HL-60 (cell line): ENCODE results near the gene URB2.

ENCODE experiments used
- DNase-seq, 2 experiments: peaks; one replicate each; pipeline ENCODE4 v3.0.0-alpha.2; 2010 to 2020; ENCODE audit warnings: low read depth in 1 of 2, low spot score in 1 of 2
- H3K27ac ChIP-seq: fragments of 250-450 bp; sonication (Bioruptor Pico); replicated peaks from 2 replicates; pipeline ENCODE4 v1.5.1; 2020; ENCODE audit warnings: mild to moderate bottlenecking, moderate library complexity
- H3K27me3 ChIP-seq: fragments of 250-450 bp; sonication (Bioruptor Pico); 2 replicates; pipeline ENCODE4 v1.5.1; 2021; ENCODE audit warnings: mild to moderate bottlenecking, moderate library complexity; ENCODE audit not compliant: insufficient read depth, poor library complexity, severe bottlenecking
- H3K4me3 ChIP-seq: replicated peaks from 2 replicates; pipeline ENCODE4 v1.5.1; 2011; ENCODE audit warnings: mild to moderate bottlenecking, control low read depth, low read length; ENCODE audit not compliant: insufficient read depth
- GABPA ChIP-seq: IDR thresholded peaks from 2 replicates; pipeline ENCODE4 v1.6.1; 2012; ENCODE audit warnings: low read depth
- POLR2AphosphoS5 ChIP-seq: IDR thresholded peaks from 2 replicates; pipeline ENCODE4 v1.6.1; 2012; ENCODE audit warnings: low read depth
- SPI1 ChIP-seq: IDR thresholded peaks from 2 replicates; pipeline ENCODE4 v1.6.1; 2012; ENCODE audit warnings: low read depth, mild to moderate bottlenecking, borderline replicate concordance
- TF ChIP-seq, protein P1 (sequence below): IDR thresholded peaks from one replicate; pipeline ENCODE4 v1.5.1; 2011; ENCODE audit warnings: low read length, control low read depth, inconsistent platforms; ENCODE audit not compliant: insufficient read depth
- TF ChIP-seq, protein P2 (sequence below): IDR thresholded peaks from 2 replicates; pipeline ENCODE4 v1.6.1; 2012; ENCODE audit warnings: low read depth; ENCODE audit not compliant: insufficient replicate concordance

Gene URB2

DNA sequence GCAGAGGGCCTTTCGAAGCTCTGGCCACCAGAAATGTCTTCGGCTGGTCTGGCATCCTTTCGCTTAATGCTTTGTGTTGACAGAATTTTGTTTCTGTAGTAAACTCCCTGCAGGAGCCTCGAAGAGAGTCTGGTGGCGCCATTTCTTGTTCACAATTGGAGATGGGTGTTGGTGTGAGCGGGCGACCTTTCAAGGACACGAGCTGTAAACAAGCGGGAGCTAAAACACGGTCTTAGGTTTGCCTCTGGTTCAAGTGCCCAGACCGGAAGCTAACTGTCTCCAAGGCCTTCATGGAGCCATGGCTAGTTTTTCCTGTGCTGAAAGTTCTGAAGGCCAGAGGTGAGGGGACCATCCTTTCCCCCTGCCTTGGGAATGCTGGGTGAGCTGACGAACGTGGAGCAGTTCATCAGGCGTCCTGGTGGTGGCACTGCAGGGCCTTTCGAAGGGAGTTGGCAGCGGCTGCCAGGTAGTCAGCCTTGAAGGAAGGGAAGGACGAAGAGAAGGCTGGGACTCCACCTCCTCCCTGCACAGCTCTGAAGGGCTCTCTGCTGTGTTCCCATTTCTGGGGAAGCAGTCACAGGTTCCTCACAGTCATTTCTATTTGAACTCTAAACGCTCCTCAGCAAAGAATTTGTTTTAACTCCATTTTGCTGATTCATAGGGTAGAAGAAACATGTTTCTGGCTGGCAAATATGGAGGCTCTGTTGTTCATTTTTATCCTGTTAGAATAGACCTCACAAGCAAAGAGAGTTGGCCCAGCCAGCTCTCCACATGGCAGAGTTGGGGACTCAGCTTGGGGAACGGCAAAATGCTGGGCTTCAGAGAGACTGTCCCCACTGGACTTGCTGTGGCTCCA lies 35.2 kb downstream of the URB2 start:
- Histone ChIP-seq H3K27ac (no peak overlapping the region), H3K27me3 (no peaks in the 10 kb centered on the region), H3K4me3 (no peak overlapping the region)
- no peak; the same call in 1 of the 2 replicates for TF ChIP-seq POLR2AphosphoS5
- TF ChIP-seq, protein P1, sequence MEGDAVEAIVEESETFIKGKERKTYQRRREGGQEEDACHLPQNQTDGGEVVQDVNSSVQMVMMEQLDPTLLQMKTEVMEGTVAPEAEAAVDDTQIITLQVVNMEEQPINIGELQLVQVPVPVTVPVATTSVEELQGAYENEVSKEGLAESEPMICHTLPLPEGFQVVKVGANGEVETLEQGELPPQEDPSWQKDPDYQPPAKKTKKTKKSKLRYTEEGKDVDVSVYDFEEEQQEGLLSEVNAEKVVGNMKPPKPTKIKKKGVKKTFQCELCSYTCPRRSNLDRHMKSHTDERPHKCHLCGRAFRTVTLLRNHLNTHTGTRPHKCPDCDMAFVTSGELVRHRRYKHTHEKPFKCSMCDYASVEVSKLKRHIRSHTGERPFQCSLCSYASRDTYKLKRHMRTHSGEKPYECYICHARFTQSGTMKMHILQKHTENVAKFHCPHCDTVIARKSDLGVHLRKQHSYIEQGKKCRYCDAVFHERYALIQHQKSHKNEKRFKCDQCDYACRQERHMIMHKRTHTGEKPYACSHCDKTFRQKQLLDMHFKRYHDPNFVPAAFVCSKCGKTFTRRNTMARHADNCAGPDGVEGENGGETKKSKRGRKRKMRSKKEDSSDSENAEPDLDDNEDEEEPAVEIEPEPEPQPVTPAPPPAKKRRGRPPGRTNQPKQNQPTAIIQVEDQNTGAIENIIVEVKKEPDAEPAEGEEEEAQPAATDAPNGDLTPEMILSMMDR: peak; percentile 67
- peak; percentile 20 to 70 for DNase-seq

DNA sequence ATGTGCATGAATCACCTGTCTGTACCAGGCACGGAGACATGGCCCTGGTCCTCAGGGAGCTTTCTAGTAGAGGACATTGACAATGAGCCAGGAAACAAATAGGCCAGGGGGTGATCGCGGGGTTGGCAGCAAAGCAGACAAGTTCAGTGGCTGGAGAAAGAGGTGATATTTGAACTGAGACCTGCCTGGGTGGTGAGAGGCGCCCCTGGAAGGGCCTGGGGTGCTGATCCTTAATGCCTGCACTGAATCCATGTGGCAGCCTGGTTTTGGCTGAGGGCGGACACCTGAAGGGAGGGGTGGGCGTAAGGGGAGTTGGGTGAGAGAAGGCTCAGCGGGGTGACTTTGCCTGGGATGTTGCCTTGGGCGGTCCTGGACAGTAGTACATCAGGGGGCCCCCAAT lies 35.9 kb downstream of the URB2 start:
- Histone ChIP-seq H3K4me3 (no peak overlapping the region), H3K27me3 (no peaks in the 10 kb centered on the region), H3K27ac (no peak overlapping the region)
- TF ChIP-seq SPI1: no peak
- TF ChIP-seq POLR2AphosphoS5: no peak; the same call in 1 of the 2 replicates
- no peak for TF ChIP-seq GABPA
- TF ChIP-seq, protein P2, sequence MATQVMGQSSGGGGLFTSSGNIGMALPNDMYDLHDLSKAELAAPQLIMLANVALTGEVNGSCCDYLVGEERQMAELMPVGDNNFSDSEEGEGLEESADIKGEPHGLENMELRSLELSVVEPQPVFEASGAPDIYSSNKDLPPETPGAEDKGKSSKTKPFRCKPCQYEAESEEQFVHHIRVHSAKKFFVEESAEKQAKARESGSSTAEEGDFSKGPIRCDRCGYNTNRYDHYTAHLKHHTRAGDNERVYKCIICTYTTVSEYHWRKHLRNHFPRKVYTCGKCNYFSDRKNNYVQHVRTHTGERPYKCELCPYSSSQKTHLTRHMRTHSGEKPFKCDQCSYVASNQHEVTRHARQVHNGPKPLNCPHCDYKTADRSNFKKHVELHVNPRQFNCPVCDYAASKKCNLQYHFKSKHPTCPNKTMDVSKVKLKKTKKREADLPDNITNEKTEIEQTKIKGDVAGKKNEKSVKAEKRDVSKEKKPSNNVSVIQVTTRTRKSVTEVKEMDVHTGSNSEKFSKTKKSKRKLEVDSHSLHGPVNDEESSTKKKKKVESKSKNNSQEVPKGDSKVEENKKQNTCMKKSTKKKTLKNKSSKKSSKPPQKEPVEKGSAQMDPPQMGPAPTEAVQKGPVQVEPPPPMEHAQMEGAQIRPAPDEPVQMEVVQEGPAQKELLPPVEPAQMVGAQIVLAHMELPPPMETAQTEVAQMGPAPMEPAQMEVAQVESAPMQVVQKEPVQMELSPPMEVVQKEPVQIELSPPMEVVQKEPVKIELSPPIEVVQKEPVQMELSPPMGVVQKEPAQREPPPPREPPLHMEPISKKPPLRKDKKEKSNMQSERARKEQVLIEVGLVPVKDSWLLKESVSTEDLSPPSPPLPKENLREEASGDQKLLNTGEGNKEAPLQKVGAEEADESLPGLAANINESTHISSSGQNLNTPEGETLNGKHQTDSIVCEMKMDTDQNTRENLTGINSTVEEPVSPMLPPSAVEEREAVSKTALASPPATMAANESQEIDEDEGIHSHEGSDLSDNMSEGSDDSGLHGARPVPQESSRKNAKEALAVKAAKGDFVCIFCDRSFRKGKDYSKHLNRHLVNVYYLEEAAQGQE: no peak
- TF ChIP-seq, protein P1: no peak
- DNase-seq: no peak

DNA sequence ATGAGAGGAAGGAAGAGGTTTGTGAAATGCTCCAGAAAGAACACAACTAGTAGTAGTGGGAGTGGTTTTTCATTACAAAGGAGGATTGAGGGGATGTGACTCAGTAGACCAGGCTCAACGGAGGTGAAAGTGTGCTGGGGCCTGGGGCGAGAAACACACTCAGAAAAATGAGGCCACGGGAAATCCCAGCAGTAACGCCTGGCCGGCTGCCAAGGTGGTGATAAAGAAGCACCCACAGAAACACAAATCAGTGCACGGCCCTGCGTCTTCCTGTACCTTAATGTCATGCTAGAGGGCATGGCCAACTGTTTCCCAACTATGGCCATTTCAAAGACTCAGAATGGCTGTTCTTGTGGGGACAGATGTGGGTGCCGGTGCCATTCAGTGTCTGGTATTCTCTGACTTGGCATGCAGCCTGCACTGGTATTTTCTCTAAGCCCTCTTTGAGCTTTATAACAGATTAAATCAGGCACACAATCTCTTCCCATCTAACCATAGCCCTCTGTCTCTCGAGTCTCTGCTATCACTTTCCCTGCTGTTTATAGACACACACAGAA lies 38.2 kb downstream of the URB2 start:
- TF ChIP-seq, protein P2: no peak
- TF ChIP-seq SPI1: no peak
- TF ChIP-seq POLR2AphosphoS5: no peak
- TF ChIP-seq GABPA: no peak
- TF ChIP-seq, protein P1: no peak
- Histone ChIP-seq H3K27me3 (no peaks in the 10 kb centered on the region), H3K4me3 (no peak overlapping the region), H3K27ac (no peak overlapping the region)
- no peak for DNase-seq
